GM23338 (cell line): ENCODE results near the gene SHANK1. TPM values are rescaled to one million over a fixed set of nuclear protein-coding genes. Genes with fewer than 3 reads are reported as not detected.
A peak's percentile ranks its signal among the peaks of the same experiment; 100 is the strongest.

Source experiments
- ATAC-seq: fragments of 200-7000 bp; cut with Tn5 transposase; 3 replicates; pipeline ENCODE4 v1.9.1; 2020
- DNase-seq: peaks from one replicate; pipeline ENCODE4 v3.0.0-alpha.2; 2015; ENCODE audit warnings: low spot score
- H2AFZ ChIP-seq: fragments of 200-600 bp; sonication (generic); 2 replicates; pipeline ENCODE4 v1.8.0; 2016; ENCODE audit warnings: antibody characterized with exemption, mild to moderate bottlenecking, moderate library complexity
- H3F3A ChIP-seq: fragments of 200-600 bp; sonication (generic); replicated peaks from 2 replicates; pipeline ENCODE4 v1.8.0; 2017; ENCODE audit warnings: antibody characterized with exemption, mixed run types, low read depth
- H3K27ac ChIP-seq: fragments of 200-600 bp; sonication (generic); 2 replicates; pipeline ENCODE4 v1.6.1; 2016; ENCODE audit warnings: low read depth
- H3K27me3 ChIP-seq: fragments of 200-600 bp; sonication (generic); 2 replicates; pipeline ENCODE4 v1.8.0; 2016; ENCODE audit warnings: mild to moderate bottlenecking, mixed run types, moderate library complexity; ENCODE audit not compliant: insufficient read depth
- H3K36me3 ChIP-seq: fragments of 200-600 bp; sonication (generic); 2 replicates; pipeline ENCODE4 v1.8.0; 2016; ENCODE audit warnings: mild to moderate bottlenecking; ENCODE audit not compliant: insufficient read depth
- H3K4me1 ChIP-seq: fragments of 200-600 bp; sonication (generic); 2 replicates; pipeline ENCODE4 v1.8.0; 2016; ENCODE audit warnings: mild to moderate bottlenecking, moderate library complexity; ENCODE audit not compliant: insufficient read depth
- H3K4me2 ChIP-seq: fragments of 200-600 bp; sonication (generic); 2 replicates; pipeline ENCODE4 v1.7.1; 2017; ENCODE audit warnings: mixed run types
- H3K4me3 ChIP-seq: fragments of 200-600 bp; sonication (generic); 2 replicates; pipeline ENCODE4 v1.6.1; 2016; ENCODE audit warnings: mixed run types
- H3K79me2 ChIP-seq: fragments of 200-600 bp; sonication (generic); replicated peaks from 2 replicates; pipeline ENCODE4 v1.8.0; 2017; ENCODE audit warnings: mild to moderate bottlenecking; ENCODE audit not compliant: insufficient read depth
- H3K9me2 ChIP-seq: fragments of 200-600 bp; sonication (generic); 2 replicates; pipeline ENCODE4 v1.8.0; 2017; ENCODE audit not compliant: insufficient read depth
- H4K20me1 ChIP-seq: fragments of 200-600 bp; sonication (generic); replicated peaks from 2 replicates; pipeline ENCODE4 v1.8.0; 2017; ENCODE audit warnings: mild to moderate bottlenecking; ENCODE audit not compliant: insufficient read depth
- H3K27ac Mint-ChIP-seq: 2 replicates; pipeline ENCODE4 v1.8.0; 2020; ENCODE audit warnings: inconsistent platforms, mild to moderate bottlenecking, moderate library complexity, mixed read lengths
- H3K27me3 Mint-ChIP-seq: 3 replicates; pipeline ENCODE4 v1.8.0; 2022; ENCODE audit warnings: low read depth, mild to moderate bottlenecking, moderate library complexity, mixed read lengths, inconsistent platforms; ENCODE audit not compliant: insufficient read depth, poor library complexity
- H3K36me3 Mint-ChIP-seq: 3 replicates; pipeline ENCODE4 v1.8.0; 2021; ENCODE audit warnings: low read depth, mild to moderate bottlenecking, inconsistent platforms, moderate library complexity, mixed read lengths
- H3K4me1 Mint-ChIP-seq: 3 replicates; pipeline ENCODE4 v1.8.0; 2020; ENCODE audit warnings: mild to moderate bottlenecking, inconsistent platforms, mixed read lengths
- H3K4me3 Mint-ChIP-seq: 3 replicates; pipeline ENCODE4 v1.8.0; 2021; ENCODE audit warnings: moderate library complexity, mild to moderate bottlenecking, inconsistent platforms, mixed read lengths
- H3K9me3 Mint-ChIP-seq: 3 replicates; pipeline ENCODE4 v1.8.0; 2020; ENCODE audit warnings: moderate library complexity, mild to moderate bottlenecking, inconsistent platforms, mixed read lengths
- CREB1 ChIP-seq: fragments of 250-450 bp; sonication (Bioruptor Pico); IDR thresholded peaks from 2 replicates; pipeline ENCODE4 v1.5.0; 2020; ENCODE audit warnings: low read depth, mild to moderate bottlenecking, moderate library complexity
- CTCF ChIP-seq, 2 experiments: fragments of 200-600 bp in 1 of 2; sonication (generic) in 1 of 2; conservative IDR thresholded peaks; 2 replicates each; pipeline versions ENCODE4 v1.5.1 to v1.6.1; 2016 to 2017; ENCODE audit warnings: antibody characterized with exemption in 2 of 2, low read depth in 2 of 2, mild to moderate bottlenecking in 2 of 2, moderate library complexity in 1 of 2
- EZH2 ChIP-seq: fragments of 200-600 bp; sonication (generic); IDR thresholded peaks from one replicate; pipeline ENCODE4 v1.8.0; 2017; ENCODE audit warnings: antibody characterized with exemption, mild to moderate bottlenecking, low read depth; ENCODE audit not compliant: unreplicated experiment
- EZH2phosphoT487 ChIP-seq: fragments of 200-600 bp; sonication (generic); IDR thresholded peaks from one replicate; pipeline ENCODE4 v1.8.1; 2018; ENCODE audit warnings: antibody characterized with exemption; ENCODE audit not compliant: unreplicated experiment
- POLR2AphosphoS5 ChIP-seq: IDR thresholded peaks from 2 replicates; pipeline ENCODE4 v1.6.1; 2016; ENCODE audit warnings: antibody characterized with exemption, low read depth
- STAT1 ChIP-seq: IDR thresholded peaks from one replicate; pipeline ENCODE4 v1.6.1; 2016; ENCODE audit warnings: antibody characterized with exemption; ENCODE audit not compliant: unreplicated experiment
- polyA plus RNA-seq: library from polyadenylated mRNA; unstranded; fragments of >200 nt; fragmentation: Nextera tagmentation; extraction: Ambion mirVana; gene quantifications from 2 replicates; pipeline ENCODE4 v1.2.1, GENCODE V29; 2016
- total RNA-seq: library from RNA; depleted of rRNA; stranded (reverse); fragments of >200 nt; shearing (Covaris generic); gene quantifications from 2 replicates; pipeline ENCODE4 v1.2.3, GENCODE V29; 2014
- TF ChIP-seq, protein P1 (sequence below): fragments of 250-450 bp; sonication (Bioruptor Pico); IDR thresholded peaks from 2 replicates; pipeline ENCODE4 v1.5.0; 2020; ENCODE audit warnings: mild to moderate bottlenecking, moderate library complexity

The SHANK1 gene
- total and polyA plus RNA-seq, 2 experiments from 2014 or later, result 0.23 to 4.1 TPM

- TF ChIP-seq, protein P1, sequence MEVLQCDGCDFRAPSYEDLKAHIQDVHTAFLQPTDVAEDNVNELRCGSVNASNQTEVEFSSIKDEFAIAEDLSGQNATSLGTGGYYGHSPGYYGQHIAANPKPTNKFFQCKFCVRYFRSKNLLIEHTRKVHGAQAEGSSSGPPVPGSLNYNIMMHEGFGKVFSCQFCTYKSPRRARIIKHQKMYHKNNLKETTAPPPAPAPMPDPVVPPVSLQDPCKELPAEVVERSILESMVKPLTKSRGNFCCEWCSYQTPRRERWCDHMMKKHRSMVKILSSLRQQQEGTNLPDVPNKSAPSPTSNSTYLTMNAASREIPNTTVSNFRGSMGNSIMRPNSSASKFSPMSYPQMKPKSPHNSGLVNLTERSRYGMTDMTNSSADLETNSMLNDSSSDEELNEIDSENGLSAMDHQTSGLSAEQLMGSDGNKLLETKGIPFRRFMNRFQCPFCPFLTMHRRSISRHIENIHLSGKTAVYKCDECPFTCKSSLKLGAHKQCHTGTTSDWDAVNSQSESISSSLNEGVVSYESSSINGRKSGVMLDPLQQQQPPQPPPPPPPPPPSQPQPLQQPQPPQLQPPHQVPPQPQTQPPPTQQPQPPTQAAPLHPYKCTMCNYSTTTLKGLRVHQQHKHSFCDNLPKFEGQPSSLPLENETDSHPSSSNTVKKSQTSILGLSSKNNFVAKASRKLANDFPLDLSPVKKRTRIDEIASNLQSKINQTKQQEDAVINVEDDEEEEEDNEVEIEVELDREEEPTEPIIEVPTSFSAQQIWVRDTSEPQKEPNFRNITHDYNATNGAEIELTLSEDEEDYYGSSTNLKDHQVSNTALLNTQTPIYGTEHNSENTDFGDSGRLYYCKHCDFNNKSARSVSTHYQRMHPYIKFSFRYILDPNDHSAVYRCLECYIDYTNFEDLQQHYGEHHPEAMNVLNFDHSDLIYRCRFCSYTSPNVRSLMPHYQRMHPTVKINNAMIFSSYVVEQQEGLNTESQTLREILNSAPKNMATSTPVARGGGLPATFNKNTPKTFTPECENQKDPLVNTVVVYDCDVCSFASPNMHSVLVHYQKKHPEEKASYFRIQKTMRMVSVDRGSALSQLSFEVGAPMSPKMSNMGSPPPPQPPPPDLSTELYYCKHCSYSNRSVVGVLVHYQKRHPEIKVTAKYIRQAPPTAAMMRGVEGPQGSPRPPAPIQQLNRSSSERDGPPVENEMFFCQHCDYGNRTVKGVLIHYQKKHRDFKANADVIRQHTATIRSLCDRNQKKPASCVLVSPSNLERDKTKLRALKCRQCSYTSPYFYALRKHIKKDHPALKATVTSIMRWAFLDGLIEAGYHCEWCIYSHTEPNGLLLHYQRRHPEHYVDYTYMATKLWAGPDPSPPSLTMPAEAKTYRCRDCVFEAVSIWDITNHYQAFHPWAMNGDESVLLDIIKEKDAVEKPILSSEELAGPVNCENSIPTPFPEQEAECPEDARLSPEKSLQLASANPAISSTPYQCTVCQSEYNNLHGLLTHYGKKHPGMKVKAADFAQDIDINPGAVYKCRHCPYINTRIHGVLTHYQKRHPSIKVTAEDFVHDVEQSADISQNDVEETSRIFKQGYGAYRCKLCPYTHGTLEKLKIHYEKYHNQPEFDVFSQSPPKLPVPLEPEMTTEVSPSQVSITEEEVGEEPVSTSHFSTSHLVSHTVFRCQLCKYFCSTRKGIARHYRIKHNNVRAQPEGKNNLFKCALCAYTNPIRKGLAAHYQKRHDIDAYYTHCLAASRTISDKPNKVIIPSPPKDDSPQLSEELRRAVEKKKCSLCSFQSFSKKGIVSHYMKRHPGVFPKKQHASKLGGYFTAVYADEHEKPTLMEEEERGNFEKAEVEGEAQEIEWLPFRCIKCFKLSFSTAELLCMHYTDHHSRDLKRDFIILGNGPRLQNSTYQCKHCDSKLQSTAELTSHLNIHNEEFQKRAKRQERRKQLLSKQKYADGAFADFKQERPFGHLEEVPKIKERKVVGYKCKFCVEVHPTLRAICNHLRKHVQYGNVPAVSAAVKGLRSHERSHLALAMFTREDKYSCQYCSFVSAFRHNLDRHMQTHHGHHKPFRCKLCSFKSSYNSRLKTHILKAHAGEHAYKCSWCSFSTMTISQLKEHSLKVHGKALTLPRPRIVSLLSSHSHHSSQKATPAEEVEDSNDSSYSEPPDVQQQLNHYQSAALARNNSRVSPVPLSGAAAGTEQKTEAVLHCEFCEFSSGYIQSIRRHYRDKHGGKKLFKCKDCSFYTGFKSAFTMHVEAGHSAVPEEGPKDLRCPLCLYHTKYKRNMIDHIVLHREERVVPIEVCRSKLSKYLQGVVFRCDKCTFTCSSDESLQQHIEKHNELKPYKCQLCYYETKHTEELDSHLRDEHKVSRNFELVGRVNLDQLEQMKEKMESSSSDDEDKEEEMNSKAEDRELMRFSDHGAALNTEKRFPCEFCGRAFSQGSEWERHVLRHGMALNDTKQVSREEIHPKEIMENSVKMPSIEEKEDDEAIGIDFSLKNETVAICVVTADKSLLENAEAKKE (CRISPR knock-in tag), result no peak
- TF ChIP-seq STAT1 (no peak), CREB1 (CRISPR knock-in tag) (no peak), CTCF (conservative IDR thresholded peaks at IDR 0.05; ENCODE audit: low read depth in 2 of 2) (no peak)
Observed at GRCh38 chr19:50644315-50644915, 75.2 kb downstream of the SHANK1 start (continued).

GRCh38 chr19:50640368-50640767, 79.2 kb downstream of the SHANK1 start:
- no peaks in the 10 kb centered on the region for H3K9me2 ChIP-seq
- ATAC-seq (no peak), DNase-seq (no peak)
- no peaks in the 10 kb centered on the region; the same call in 1 of the 2 replicates for H3F3A ChIP-seq
- H3K79me2 ChIP-seq, result no peaks in the 10 kb centered on the region
- Mint-ChIP-seq H3K4me1 (no peaks in the 10 kb centered on the region), H3K27ac (no peak overlapping the region), H3K4me3 (no peak overlapping the region), H3K36me3 (peaks cover 48% of the 10 kb centered on the region), H3K9me3 (peaks cover 50% of the 10 kb centered on the region), H3K27me3 (peaks cover 13% of the 10 kb centered on the region)
- H3K36me3 ChIP-seq, result no peaks in the 10 kb centered on the region
- peak overlapping the region; percentile 93 for H3K4me2 ChIP-seq
- H2AFZ ChIP-seq, result peak overlapping the region; percentile 99
- no peaks in the 10 kb centered on the region for H4K20me1 ChIP-seq
- peak overlapping the region; percentile 90 for H3K4me3 ChIP-seq
- H3K27me3 ChIP-seq, result peaks cover 30% of the 10 kb centered on the region
- peaks cover 9% of the 10 kb centered on the region; the same call in 1 of the 2 replicates for H3K4me1 ChIP-seq
- H3K27ac ChIP-seq, result no peak overlapping the region
- no peak for TF ChIP-seq EZH2
- TF ChIP-seq POLR2AphosphoS5, result no peak
- TF ChIP-seq CTCF (conservative IDR thresholded peaks at IDR 0.05; ENCODE audit: low read depth in 2 of 2), result no peak
- no peak for TF ChIP-seq EZH2phosphoT487
- no peak for TF ChIP-seq STAT1
